Hair follicular keratinocyte (primary cell): ENCODE results near the gene TMEM38A. TPM values are rescaled to one million over a fixed set of nuclear protein-coding genes. Genes with fewer than 3 reads are reported as not detected.

Experiments
- total RNA-seq: library from RNA; depleted of rRNA; stranded (reverse); fragments of >200 nt; gene quantifications from 2 replicates; pipeline ENCODE4 v1.2.3, GENCODE V29; 2015

TMEM38A gene, protein sequence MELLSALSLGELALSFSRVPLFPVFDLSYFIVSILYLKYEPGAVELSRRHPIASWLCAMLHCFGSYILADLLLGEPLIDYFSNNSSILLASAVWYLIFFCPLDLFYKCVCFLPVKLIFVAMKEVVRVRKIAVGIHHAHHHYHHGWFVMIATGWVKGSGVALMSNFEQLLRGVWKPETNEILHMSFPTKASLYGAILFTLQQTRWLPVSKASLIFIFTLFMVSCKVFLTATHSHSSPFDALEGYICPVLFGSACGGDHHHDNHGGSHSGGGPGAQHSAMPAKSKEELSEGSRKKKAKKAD
- 0.55 and 0.91 TPM in 2 replicates for total RNA-seq

DNA sequence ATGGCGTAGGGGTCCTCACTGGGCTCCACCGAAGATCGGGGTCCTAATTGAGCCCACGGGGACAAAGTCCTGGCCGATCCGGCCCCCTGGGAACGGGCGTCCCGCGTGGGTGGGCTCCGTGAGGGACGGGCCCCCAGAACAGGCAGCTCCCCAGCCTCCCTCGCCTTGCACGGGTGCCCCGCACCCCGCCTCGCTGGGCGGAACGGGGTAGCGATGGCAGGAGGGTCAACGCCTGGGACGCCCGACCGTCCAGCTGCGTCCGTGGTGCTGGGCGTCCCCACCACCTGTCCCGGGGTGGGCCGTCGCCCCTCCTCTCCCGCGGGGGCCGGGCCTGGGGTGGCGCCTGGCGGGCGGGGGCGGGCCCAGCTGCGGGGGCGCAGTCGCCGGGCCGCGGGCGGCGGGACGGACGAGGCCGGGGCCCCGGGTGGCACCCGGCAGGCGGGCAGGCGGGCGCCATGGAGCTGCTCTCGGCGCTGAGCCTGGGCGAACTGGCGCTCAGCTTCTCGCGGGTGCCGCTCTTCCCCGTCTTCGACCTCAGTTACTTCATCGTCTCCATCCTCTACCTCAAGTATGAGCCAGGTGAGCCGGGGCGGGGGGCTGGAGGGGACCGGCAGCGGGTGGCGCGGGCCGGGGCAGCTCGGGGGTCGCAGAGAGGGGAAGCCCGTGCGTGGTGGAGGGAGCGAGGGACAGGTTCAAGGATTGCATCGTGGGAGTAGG lies at the start of gene TMEM38A:
Gene TMEM38A (plus strand): TSS at position 377 of the 717 bp plus-strand sequence. CDS start 79 bp downstream, at position 456.

DNA sequence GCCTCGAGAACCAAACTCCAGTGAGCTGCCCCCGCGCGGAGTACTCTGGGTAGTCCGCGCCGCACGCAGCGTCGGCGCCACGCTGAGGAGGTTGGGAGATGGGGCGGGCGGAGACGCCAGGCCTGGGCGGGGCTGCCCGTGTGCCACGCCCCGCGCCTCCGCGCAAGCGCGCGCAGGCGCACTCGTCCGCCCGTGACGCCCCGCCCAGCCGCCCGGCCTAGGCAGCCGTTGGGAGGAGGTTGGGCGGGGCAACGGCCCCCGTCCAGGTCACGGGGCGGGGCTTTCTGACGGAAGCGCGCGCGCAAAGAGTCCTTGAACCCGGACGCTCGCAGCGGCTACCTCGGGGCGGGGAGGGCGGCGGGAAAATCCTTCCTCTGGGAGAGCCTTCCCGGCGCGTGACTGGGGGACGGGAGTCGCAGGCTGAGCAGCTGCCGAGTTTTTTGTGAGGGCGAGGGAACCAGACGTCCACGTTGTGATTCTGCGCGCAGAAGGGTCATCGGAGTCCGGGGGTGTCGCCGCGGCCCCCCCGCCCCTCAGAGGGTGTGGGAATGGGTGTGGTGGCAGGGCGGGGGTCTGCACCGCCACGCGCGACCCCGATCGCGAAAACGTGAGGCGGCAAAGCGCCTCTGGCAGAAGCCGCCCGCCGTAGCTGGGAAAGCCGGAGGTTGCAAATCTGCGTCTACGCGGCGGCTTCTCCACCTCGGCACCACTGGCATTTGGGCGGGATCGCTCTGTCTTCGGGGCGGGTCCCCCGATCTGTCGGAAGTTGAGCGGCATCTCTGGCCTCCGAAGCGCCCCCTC lies 32.6 kb upstream of the TMEM38A start, which contains the start of gene MED26:
Gene MED26 (minus strand): TSS at position 22 of the 801 bp plus-strand sequence. CDS start 261 bp downstream, outside the sequence.

DNA sequence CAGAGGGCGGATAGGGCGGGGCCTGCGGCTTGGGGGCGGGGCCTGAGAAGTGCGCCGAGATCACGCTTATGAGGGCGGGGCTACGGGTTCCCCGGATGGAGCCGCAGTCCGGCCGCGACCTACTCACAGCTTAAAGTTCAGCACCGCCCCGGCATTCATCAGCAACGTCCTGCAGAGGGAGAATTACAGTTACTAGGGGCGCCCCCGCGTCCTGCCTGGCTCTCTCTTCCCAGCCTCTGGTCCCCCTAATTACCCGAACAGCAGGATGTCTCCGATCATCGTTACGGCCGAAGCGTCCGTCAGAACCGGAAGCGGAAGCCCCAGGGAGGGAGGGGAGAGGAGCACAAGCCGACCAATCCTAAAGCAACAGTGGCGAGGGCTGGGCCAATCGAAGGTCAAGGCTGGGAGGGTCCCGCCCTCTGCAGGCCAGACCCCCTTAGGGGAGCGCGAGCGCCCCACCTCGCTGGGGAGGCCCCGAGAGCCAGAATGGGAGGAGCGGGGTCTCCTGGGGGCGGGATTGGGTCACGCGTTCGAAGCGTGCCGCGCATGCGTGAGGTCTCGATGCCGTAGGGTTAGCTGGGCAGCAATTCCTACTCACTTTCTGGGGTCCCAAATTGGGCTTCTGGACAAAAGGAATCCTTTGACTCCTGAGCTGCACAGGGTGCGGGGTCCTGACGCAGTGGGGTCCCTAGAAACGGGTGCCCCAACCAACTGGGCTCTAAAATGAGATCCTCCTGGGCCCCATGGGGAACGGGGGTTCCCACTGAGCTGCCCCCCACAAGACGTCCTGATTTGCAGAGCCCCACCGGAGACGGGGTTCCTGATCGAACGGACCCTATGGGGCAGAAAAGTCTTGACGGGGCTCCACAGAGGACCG lies 869 bp upstream of the TMEM38A start, which contains the start of gene SMIM7:
Gene SMIM7 (minus strand): TSS at position 313 of the 877 bp plus-strand sequence. CDS start 34 bp downstream, at position 279.

Other genes starting within 250 kb of the TMEM38A start
- gene EPS15L1, start 189.2 kb upstream of the TMEM38A start, total RNA-seq, result 5.7 and 7.5 TPM in 2 replicates
- 0.11 and 0.16 TPM in 2 replicates for gene CALR3, start 165.0 kb upstream of the TMEM38A start, total RNA-seq
- 1.6 and 2.5 TPM in 2 replicates for gene C19orf44, start 164.7 kb upstream of the TMEM38A start, total RNA-seq
- gene CHERP, start 118.7 kb upstream of the TMEM38A start, total RNA-seq, result 3.8 and 6.5 TPM in 2 replicates
- gene SLC35E1, start 88.7 kb upstream of the TMEM38A start, total RNA-seq, result 23.2 and 38.0 TPM in 2 replicates
- 4.5 and 8.0 TPM in 2 replicates for gene MED26, start 32.9 kb upstream of the TMEM38A start, total RNA-seq
- gene SMIM7, start 995 bp upstream of the TMEM38A start, total RNA-seq, result 81.6 and 105 TPM in 2 replicates
- under 0.01 and 0.19 TPM in 2 replicates for gene NWD1, start 58.7 kb downstream of the TMEM38A start, total RNA-seq
- 16.9 and 20.7 TPM in 2 replicates for gene SIN3B, start 168.3 kb downstream of the TMEM38A start, total RNA-seq
- gene F2RL3, start 227.9 kb downstream of the TMEM38A start, total RNA-seq, result not detected in 2 replicates